Colonic mucosa (tissue), 4 donors: ENCODE measurements around the gene MTNR1B. TPM values are rescaled to one million over a fixed set of nuclear protein-coding genes. Genes with fewer than 3 reads are reported as not detected.

ENCODE experiments used
- DNase-seq: peaks from one replicate; pipeline ENCODE4 v3.0.0-alpha.2; 2020
- H3K27ac ChIP-seq: fragments of 200-600 bp; one replicate; pipeline ENCODE4 v1.8.0; 2021
- H3K27me3 ChIP-seq: fragments of 200-600 bp; one replicate; pipeline ENCODE4 v1.8.0; 2021
- H3K36me3 ChIP-seq: fragments of 200-600 bp; one replicate; pipeline ENCODE4 v1.8.0; 2021
- H3K4me1 ChIP-seq: fragments of 200-600 bp; one replicate; pipeline ENCODE4 v1.8.0; 2021; ENCODE audit warnings: mild to moderate bottlenecking
- H3K4me3 ChIP-seq: fragments of 200-600 bp; one replicate; pipeline ENCODE4 v1.8.0; 2021
- H3K9ac ChIP-seq, 2 donors: one replicate each; pipeline ENCODE4 v1.7.0; 2013; ENCODE audit warnings: control low read depth in 2 of 2, low read depth in 2 of 2, low read length in 2 of 2
- H3K9me3 ChIP-seq: fragments of 200-600 bp; one replicate; pipeline ENCODE4 v1.8.0; 2021
- CTCF ChIP-seq: fragments of 200-600 bp; IDR thresholded peaks from one replicate; pipeline ENCODE4 v1.8.0; 2022; ENCODE audit warnings: antibody characterized with exemption, mild to moderate bottlenecking
- intact Hi-C: fragments of 100-400 bp; cut with DNase I; formaldehyde crosslinking; loops from one replicate; pipeline ENCODE4 v1.14.1; 2022
- total RNA-seq, 2 donors: library from RNA; stranded (reverse); fragmentation: NEBNext Ultra II Directional in 1 of 2; extraction: Animal tissue kit (Norgen Biotek cat#: 25700) in 1 of 2; gene quantifications; one replicate each; pipeline ENCODE4 v1.2.1, GENCODE V29; 2021
- donor health status: healthy.
- donor health status: DM: no; HTN: no; CAD: no.
- donor health status: DM: no; HTN: no; CAD: no.

Gene MTNR1B
- total RNA-seq, 2 donors from 2014 or later, result not detected

- no peak for DNase-seq
- no peaks in the 10 kb centered on the region for H3K36me3 ChIP-seq
- intact Hi-C loops, result no loop called here
Measured at GRCh38 chr11:93005239-93005638, 35.8 kb downstream of the MTNR1B start.

GRCh38 chr11:93013646-93014045 lies 44.2 kb downstream of the MTNR1B start:
- TF ChIP-seq CTCF, result no peak
- Histone ChIP-seq H3K4me1 (no peaks in the 10 kb centered on the region), H3K27me3 (no peaks in the 10 kb centered on the region), H3K36me3 (no peaks in the 10 kb centered on the region), H3K9me3 (no peaks in the 10 kb centered on the region), H3K4me3 (no peak overlapping the region), H3K27ac (no peak overlapping the region), H3K9ac (no peak overlapping the region)
- no peak for DNase-seq
- intact Hi-C loops, result no loop called here

More at GRCh38 chr11:93005239-93005638, 35.8 kb downstream of the MTNR1B start:
- H3K9me3 ChIP-seq, result peaks cover 3% of the 10 kb centered on the region
- no peak overlapping the region for H3K27ac ChIP-seq
- no peaks in the 10 kb centered on the region for H3K27me3 ChIP-seq
- TF ChIP-seq CTCF, result no peak
- H3K4me3 ChIP-seq, result no peak overlapping the region
- no peak overlapping the region for H3K9ac ChIP-seq
- no peaks in the 10 kb centered on the region for H3K4me1 ChIP-seq

- Histone ChIP-seq H3K36me3 (no peaks in the 10 kb centered on the region), H3K9ac (no peak overlapping the region), H3K9me3 (no peaks in the 10 kb centered on the region), H3K27me3 (no peaks in the 10 kb centered on the region), H3K4me1 (no peaks in the 10 kb centered on the region), H3K4me3 (no peak overlapping the region), H3K27ac (no peak overlapping the region)
- intact Hi-C loops, result no loop called here
- no peak for DNase-seq
- no peak for TF ChIP-seq CTCF
Measured at GRCh38 chr11:93016595-93016994, 47.1 kb downstream of the MTNR1B start.

- Histone ChIP-seq H3K27me3 (no peaks in the 10 kb centered on the region), H3K27ac (no peak overlapping the region), H3K4me1 (no peaks in the 10 kb centered on the region), H3K4me3 (no peak overlapping the region), H3K9me3 (no peaks in the 10 kb centered on the region), H3K36me3 (no peaks in the 10 kb centered on the region), H3K9ac (no peak overlapping the region)
- intact Hi-C loops, result no loop called here
- TF ChIP-seq CTCF, result no peak
- no peak for DNase-seq
Measured at GRCh38 chr11:93017821-93018690, 48.6 kb downstream of the MTNR1B start.

- TF ChIP-seq CTCF, result no peak
- no peaks in the 10 kb centered on the region for H3K36me3 ChIP-seq
- no peak overlapping the region for H3K4me3 ChIP-seq
- DNase-seq, result no peak
- no peaks in the 10 kb centered on the region for H3K9me3 ChIP-seq
- H3K27ac ChIP-seq, result no peak overlapping the region
- intact Hi-C loops, result no loop called here
- H3K27me3 ChIP-seq, result no peaks in the 10 kb centered on the region
- H3K4me1 ChIP-seq, result no peaks in the 10 kb centered on the region
- H3K9ac ChIP-seq, result no peak overlapping the region
Measured at GRCh38 chr11:93020248-93021046, 51.0 kb downstream of the MTNR1B start.
